GM21515 (cell line): ENCODE data around the gene CAMKK1.

Experiments
- ATAC-seq: cut with Tn5 transposase; IDR thresholded peaks from one replicate; pipeline ENCODE4 v1.9.1; 2021; ENCODE audit not compliant: unreplicated experiment

CAMKK1 gene

DNA sequence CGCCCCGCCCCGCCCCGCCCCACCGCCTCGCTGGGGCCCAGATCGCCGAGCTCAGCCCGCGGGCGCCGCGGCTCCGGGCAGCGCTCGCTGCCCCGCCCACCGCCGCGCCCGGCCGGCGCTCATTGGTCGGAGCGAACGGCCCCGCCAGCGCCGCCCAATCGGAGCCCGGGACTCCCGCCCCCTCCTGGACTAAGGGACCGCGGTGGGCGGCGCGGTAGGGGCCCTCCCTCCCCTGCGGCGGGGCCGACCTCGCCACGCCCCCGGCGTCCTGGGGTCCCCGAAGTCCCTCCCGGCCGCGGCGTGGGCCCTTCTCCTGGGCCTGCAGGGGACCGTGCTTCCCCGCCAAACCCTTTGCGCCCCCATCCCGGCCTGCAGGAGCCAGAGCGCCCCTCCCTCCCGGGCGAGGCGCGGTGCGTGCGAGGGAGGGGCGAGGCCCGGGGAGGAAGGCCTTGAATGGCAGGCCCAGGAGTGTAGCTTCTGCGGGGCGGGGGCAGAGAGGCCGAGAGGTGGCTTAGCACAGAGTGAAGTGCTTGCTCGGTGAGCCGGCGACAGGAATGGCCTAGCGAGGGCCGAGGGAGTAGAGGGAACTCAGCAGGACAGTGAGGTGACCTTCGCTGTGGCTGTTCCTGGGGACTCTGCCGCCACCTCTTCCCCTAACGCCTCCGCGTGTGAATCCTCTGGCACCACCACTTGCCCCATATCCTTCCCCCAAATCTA, at the start of gene CAMKK1:
TSS of gene CAMKK1 (minus strand) at position 51 of the 717 bp plus-strand sequence. CDS start 7,366 bp downstream, outside the sequence.
- ATAC-seq = peak; percentile 80

DNA sequence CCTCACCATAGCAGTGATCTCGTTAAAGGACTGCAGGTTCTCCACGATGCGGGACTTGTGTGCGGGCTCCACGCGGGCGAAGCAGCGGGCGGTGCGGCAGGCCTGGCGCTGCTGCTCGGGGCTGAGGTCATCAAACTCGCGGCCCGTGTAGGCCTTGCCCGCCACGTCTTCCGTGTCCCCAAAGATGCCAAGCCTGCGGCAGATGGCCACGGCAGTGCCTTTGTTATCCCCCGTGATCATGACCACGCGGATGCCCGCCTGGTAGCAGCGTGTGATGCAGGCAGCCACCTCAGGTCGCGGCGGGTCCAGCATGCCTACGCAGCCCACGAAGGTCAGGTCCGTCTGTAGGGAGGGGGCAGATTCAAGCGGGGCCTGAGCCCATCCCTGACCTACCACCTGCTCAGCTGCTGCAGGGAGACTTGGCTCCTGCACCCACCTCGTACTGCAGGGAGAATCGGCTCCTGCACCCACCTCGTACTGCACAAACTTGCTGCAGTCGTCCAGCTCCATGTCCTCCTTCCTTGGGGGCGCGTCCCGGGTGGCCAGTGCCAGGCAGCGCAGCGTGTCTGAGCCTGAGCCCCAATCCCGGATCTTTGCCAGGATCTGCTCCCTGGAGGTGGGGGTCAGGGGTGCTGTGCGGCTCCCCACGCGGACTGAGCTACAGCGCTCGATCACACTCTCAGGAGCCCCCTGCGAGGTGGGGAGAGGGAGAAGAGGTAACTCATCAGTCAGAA, 48.3 kb upstream of the CAMKK1 start:
- no peak for ATAC-seq

- ATAC-seq = no peak
Measured at GRCh38 chr17:3937359-3937758, 44.5 kb upstream of the CAMKK1 start.

- ATAC-seq = no peak
Measured at GRCh38 chr17:3935825-3936355, 43.0 kb upstream of the CAMKK1 start.

GRCh38 chr17:3935140-3935542, 42.3 kb upstream of the CAMKK1 start:
- no peak for ATAC-seq

DNA sequence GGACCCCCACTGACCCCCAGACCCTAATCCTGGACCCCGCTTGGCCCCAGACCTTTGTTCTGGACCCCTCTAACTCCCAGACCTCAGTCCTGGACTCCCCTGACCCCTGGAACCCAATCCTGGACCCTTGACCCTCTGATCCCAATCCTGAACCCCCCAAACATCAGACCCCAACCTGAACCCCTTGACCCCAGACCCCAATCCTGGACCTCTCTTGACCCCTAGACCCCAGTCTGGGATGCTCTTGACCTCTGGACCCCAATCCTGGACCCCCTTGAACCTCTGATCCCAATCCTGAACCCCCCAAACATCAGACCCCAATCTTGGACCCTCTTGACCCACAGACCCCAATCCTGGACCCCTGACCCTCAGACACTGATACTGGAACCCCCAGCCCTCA, 36.9 kb upstream of the CAMKK1 start:
- no peak for ATAC-seq

GRCh38 chr17:3929181-3929580, 36.3 kb upstream of the CAMKK1 start:
- no peak for ATAC-seq

DNA sequence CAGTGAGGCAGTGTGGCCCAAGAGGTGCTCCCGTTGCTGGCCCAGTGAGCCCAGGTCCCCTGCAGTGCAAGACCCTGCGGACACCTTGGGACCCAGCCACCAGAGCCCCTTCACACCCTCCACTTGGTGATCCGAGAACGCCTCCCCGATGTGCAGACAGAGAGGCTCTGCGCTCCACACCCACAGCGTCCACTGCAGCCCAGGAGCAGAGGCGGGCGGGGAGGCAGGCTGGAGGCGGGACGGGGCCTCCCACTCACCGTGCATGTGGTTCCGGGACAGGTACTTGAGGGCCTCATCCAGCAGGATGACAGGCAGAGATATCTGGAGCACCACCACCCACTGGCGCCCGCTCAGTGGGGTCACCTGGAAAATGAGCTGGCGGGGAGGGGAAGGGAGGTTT, 35.6 kb upstream of the CAMKK1 start:
- ATAC-seq = no peak

- ATAC-seq = no peak
Measured at GRCh38 chr17:3927628-3928340, 34.9 kb upstream of the CAMKK1 start.

GRCh38 chr17:3926860-3927627, 34.2 kb upstream of the CAMKK1 start:
- ATAC-seq = no peak

- no peak for ATAC-seq
Measured at GRCh38 chr17:3925684-3926485, 33.0 kb upstream of the CAMKK1 start.

GRCh38 chr17:3924512-3925350, 31.9 kb upstream of the CAMKK1 start:
- ATAC-seq = no peak

DNA sequence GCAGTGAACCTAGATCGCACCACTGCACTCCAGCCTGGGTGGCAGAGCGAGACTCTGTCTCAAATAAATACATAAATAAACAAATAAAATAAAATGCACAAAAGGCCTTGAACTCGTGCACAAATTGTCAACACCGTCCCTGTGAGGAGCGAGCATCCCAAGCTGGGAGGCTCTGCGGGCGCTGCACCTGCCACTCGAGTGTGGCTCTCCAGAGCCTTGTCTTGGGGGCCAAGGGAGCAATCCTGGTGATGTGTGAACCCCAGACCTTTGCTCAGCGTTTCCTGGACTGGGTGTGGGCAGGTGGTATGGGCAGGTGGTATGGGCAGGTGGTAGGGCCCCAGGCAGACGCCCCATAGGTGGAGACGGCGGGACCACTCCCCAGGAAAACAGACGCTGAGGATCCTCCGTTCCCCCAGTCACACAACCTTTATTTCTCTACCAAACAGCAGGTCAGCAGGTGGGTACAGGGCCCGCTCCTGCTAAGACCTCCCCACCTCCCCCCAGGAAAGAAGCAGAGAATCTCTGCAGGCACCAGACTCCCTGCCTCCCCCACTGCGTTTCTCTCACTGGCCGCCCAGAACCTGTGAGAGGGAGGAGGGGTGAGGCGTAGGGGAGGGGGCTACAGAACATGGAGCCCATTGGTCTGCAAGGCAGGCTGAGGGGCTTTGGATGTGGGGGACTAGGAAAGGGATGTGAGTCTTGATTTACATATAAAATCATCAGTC, 30.8 kb upstream of the CAMKK1 start:
- ATAC-seq = no peak

DNA sequence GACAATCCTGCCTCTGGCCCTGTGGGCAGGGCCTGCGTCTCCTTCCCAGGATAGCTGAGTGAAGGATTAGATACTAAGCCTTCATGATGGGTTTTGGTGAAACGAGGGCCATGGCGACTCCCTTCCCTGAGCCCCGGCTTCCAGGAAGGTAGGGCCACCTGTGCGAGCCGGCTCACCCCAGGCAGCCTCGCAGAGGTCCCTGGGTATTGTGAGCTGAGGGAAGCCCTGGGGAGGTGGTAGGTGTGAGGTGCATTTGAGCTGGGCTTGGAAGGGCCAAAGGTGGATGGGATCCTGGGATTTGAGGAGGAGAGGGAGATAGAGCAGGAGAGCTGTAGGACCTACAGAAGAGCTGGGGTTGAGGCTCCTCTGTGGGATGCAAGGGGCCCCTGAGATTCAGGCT, 29.9 kb upstream of the CAMKK1 start:
- ATAC-seq = no peak

GRCh38 chr17:3921502-3922319, 28.9 kb upstream of the CAMKK1 start:
- no peak for ATAC-seq

DNA sequence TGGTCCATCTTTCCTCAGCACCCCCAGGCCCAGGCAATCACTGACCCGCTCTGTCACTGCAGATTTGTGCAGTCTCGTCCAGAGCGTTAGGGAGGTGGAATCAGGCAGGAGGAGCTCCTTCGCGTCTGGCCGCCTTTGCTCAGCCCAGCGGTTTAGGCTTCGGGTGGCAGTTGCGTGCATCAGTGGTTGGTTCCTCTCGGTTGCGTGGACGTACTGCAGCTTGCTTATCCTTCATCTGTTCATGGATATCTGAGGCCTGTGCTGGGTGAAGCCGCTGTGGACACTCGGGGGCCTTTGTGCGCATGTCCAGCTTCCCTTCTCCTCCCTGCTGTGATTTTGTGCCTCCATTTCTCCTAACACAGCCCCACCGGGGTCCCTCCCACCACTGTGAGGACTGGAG, 28.2 kb upstream of the CAMKK1 start:
- ATAC-seq = no peak

DNA sequence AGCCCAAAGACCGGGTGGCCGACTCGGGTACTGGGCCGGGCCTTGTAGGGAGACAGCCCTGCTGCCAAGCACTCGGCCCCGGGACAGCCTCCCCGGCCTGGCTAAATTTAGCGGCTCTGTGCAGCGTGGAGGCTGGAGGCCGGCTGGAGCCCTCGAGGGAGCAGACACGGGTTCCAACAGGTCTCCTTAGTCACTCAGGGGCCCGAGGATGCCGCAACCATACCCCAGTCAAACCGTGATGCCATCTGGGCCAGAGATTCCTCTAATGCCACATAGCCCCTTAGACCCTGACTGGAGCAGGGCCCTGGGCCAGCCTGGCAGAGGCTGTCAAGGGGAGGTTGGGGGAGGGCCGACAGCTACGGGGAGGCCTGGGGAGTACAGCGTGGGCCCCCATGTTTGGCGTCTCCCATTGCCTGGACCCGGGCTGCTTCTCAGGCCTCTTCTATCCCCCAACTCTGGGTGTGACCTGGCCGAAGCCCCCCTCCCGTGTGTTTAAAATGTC, 26.3 kb upstream of the CAMKK1 start:
- ATAC-seq = no peak
